Activated CD8-positive, alpha-beta memory T cell treated with anti-CD3 and anti-CD28 coated beads for 4 hours (primary cell): Measurements from ENCODE around the gene HCAR2.
"Not testable (repeated sequence)": the region's sequence is repeated elsewhere in the genome, so short reads cannot be mapped to it uniquely, and the experiment has no call there.

Source experiments
- DNase-seq, 2 donors: peaks; one replicate each; pipeline ENCODE4 v3.0.0-alpha.2; 2020; ENCODE audit warnings: low read depth in 2 of 2

HCAR2 gene

GRCh38 chr12:122665759-122666158, 37.4 kb downstream of the HCAR2 start:
- no peak for DNase-seq

DNA sequence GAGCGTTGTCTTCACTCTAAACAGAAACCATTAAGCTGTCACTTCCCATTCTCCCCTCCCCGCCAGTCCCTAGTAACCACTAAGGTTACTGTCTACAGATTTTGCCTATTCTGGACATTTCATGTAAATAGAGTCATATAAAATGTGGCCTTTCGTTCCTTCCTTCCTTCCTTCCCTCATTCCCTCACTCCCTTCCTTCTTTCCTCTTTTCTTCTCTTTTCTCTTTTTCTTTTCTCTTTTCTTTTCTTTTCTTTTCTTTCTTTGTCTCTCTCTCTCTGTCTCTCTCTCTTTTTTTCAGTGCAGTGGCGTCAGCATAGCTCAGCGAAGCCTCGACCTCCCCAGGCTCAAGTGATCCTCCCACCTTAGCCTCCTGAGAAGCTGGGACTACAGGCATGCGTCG, 37.8 kb downstream of the HCAR2 start:
- DNase-seq: no peak

GRCh38 chr12:122661938-122662337, 41.2 kb downstream of the HCAR2 start:
- no peak for DNase-seq

DNA sequence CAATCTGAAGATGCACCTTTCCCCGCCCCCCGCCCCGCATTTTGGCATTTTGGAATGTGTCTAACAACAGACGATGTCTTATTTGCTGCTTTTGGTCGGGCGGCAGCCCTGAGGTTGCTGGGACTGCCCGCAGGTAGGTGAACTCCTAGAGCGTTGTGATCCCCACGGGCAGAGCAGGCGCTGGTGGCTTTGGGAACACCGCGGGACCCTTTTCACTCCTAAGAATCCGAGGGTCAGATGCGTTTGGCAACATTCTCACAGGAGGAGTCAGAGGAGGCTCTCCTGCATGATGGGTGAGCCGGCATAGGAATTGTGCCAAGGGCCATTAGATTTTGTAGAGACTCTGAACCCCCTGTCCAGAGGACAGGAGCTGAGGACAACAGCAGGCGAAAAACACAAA, 41.9 kb downstream of the HCAR2 start:
- DNase-seq: no peak

DNA sequence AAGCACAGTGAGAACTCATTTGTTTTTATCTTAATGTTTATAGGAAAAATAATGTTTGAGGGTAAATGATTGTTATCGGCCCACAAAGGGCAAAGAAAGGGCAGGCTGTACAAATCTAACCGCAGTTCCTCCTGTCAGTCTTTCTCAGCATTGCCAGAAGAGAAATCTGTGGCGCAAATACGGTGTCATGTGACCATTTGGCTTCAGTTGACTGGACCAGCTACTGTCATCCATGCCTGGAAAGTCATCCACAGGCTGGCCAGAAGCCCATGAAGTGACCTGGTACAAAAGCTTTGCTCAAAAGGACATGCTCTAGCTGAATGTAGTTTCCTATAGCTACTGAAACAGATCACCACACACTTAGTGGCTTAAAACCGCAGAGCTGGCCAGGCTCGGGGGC, 43.6 kb downstream of the HCAR2 start:
- DNase-seq: no peak

GRCh38 chr12:122656298-122656697, 46.9 kb downstream of the HCAR2 start:
- DNase-seq: no peak

- not testable (repeated sequence) for DNase-seq
Measured at GRCh38 chr12:122653291-122653690, 49.9 kb downstream of the HCAR2 start.

DNA sequence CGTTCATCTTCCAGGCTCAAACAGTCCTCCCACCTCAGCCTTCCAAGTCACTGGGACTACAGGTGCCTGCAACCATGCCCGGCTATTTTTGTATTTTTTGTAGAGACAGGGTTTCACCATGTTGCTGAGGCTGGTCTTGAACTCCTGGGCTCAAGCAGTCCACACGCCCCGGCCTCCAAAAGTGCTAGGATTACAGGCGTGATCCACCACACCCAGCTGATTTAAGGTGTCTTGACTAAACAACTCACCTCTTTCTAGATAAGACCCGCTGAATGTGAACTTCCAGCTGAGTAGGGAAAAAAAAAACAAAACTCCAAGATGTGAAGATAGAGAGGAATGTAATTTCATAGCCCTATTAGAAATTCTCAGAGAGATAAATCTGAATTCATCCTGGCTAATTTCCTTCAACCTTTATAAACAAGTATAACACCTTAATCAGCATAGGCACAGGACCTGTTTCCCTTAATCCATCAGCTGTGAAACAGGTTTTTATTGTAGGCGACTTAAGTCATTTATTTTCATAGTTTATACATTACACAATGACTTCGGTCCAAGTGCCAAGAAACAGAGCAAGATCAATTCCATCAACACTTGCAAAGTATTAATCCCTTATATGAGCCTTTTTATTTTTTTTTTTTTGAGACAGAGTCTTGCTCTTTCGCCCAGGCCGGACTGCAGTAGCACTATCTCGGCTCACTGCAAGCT, 51.5 kb downstream of the HCAR2 start:
- DNase-seq: no peak
